Mesenchymal stem cell (in vitro differentiated cells and primary cell): Measurements from ENCODE around the gene SLC15A1.
A peak's percentile ranks its signal among the peaks of the same experiment; 100 is the strongest.

Source experiments
- DNase-seq: peaks from one replicate; pipeline ENCODE4 v3.0.0-alpha.2; 2013
- H2AFZ ChIP-seq: one replicate; pipeline ENCODE4 v1.6.1; 2013; ENCODE audit warnings: low read depth, mild to moderate bottlenecking, control low read depth, inconsistent platforms, low read length, moderate library complexity
- H2AK5ac ChIP-seq: 2 replicates; pipeline ENCODE4 v1.6.1; 2013; ENCODE audit warnings: low read length, moderate library complexity, mild to moderate bottlenecking, inconsistent platforms; ENCODE audit not compliant: severe bottlenecking
- H2BK120ac ChIP-seq: one replicate; pipeline ENCODE4 v1.6.1; 2013; ENCODE audit warnings: low read depth, mild to moderate bottlenecking, inconsistent platforms, low read length, moderate library complexity
- H2BK12ac ChIP-seq, 2 experiments: one replicate each; pipeline ENCODE4 v1.6.1; 2013; ENCODE audit warnings: inconsistent platforms in 2 of 2, low read length in 2 of 2, mild to moderate bottlenecking in 2 of 2, moderate library complexity in 2 of 2, control low read depth in 1 of 2
- H2BK15ac ChIP-seq: one replicate; pipeline ENCODE4 v1.6.1; 2013; ENCODE audit warnings: mild to moderate bottlenecking, low read depth, inconsistent platforms; ENCODE audit not compliant: poor library complexity, severe bottlenecking
- H2BK5ac ChIP-seq: 2 replicates; pipeline ENCODE4 v1.6.1; 2013; ENCODE audit warnings: low read depth, mild to moderate bottlenecking, low read length, control low read depth, inconsistent platforms; ENCODE audit not compliant: poor library complexity, severe bottlenecking
- H3K14ac ChIP-seq, 2 experiments: one replicate each; pipeline ENCODE4 v1.6.1; 2013; ENCODE audit warnings: inconsistent platforms in 2 of 2, low read length in 2 of 2, control low read depth in 1 of 2, mild to moderate bottlenecking in 1 of 2, moderate library complexity in 1 of 2
- H3K18ac ChIP-seq, 2 experiments: one replicate each; pipeline ENCODE4 v1.6.1; 2013; ENCODE audit warnings: inconsistent platforms in 2 of 2, low read length in 2 of 2, control low read depth in 1 of 2, low read depth in 1 of 2, mild to moderate bottlenecking in 1 of 2
- H3K23ac ChIP-seq, 2 experiments: one replicate each; pipeline ENCODE4 v1.6.1; 2013; ENCODE audit warnings: inconsistent platforms in 2 of 2, low read length in 2 of 2, mild to moderate bottlenecking in 2 of 2, moderate library complexity in 2 of 2, control low read depth in 1 of 2
- H3K27ac ChIP-seq: 2 replicates; pipeline ENCODE4 v1.5.1; 2013; ENCODE audit warnings: mild to moderate bottlenecking, moderate library complexity, low read length, control low read depth, inconsistent platforms; ENCODE audit not compliant: poor library complexity, severe bottlenecking
- H3K27me3 ChIP-seq, 2 experiments: 2 replicates each; pipeline versions ENCODE4 v1.6.1 to v1.7.0; 2013; ENCODE audit warnings: low read length in 2 of 2, mild to moderate bottlenecking in 2 of 2, moderate library complexity in 2 of 2, control low read depth in 1 of 2, inconsistent platforms in 1 of 2; ENCODE audit not compliant: control insufficient read depth in 1 of 2, insufficient read depth in 1 of 2
- H3K36me3 ChIP-seq, 2 experiments: 2 replicates each; pipeline versions ENCODE4 v1.6.1 to v1.7.0; 2013; ENCODE audit warnings: low read length in 2 of 2, control low read depth in 1 of 2, inconsistent platforms in 1 of 2, low read depth in 1 of 2, mild to moderate bottlenecking in 1 of 2; ENCODE audit not compliant: insufficient read depth in 2 of 2, control insufficient read depth in 1 of 2
- H3K4ac ChIP-seq, 2 experiments: one replicate each; pipeline ENCODE4 v1.6.1; 2013; ENCODE audit warnings: inconsistent platforms in 2 of 2, low read length in 2 of 2, mild to moderate bottlenecking in 2 of 2, moderate library complexity in 2 of 2, control low read depth in 1 of 2, low read depth in 1 of 2
- H3K4me1 ChIP-seq: 2 replicates; pipeline ENCODE4 v1.6.1; 2013; ENCODE audit warnings: low read depth, low read length, control low read depth; ENCODE audit not compliant: control insufficient read depth, insufficient read depth
- H3K4me2 ChIP-seq: 2 replicates; pipeline ENCODE4 v1.6.1; 2013; ENCODE audit warnings: low read length, mild to moderate bottlenecking, inconsistent platforms; ENCODE audit not compliant: poor library complexity, severe bottlenecking
- H3K4me3 ChIP-seq, 2 experiments: 2 replicates each; pipeline versions ENCODE4 v1.5.1 to v1.7.0; 2013; ENCODE audit warnings: low read length in 2 of 2, mild to moderate bottlenecking in 2 of 2, control low read depth in 1 of 2, low read depth in 1 of 2; ENCODE audit not compliant: insufficient read depth in 1 of 2
- H3K79me1 ChIP-seq: replicated peaks from 2 replicates; pipeline ENCODE4 v1.6.1; 2013; ENCODE audit warnings: mild to moderate bottlenecking, control low read depth, low read length, inconsistent platforms; ENCODE audit not compliant: poor library complexity, severe bottlenecking
- H3K9ac ChIP-seq: 2 replicates; pipeline ENCODE4 v1.7.0; 2013; ENCODE audit warnings: mild to moderate bottlenecking, low read length, moderate library complexity
- H3K9me3 ChIP-seq: 2 replicates; pipeline ENCODE4 v1.7.0; 2013; ENCODE audit warnings: mild to moderate bottlenecking, low read length; ENCODE audit not compliant: control insufficient read depth
- H4K8ac ChIP-seq: one replicate; pipeline ENCODE4 v1.6.1; 2013; ENCODE audit warnings: inconsistent platforms, mild to moderate bottlenecking, low read length, moderate library complexity
- H4K91ac ChIP-seq: one replicate; pipeline ENCODE4 v1.6.1; 2013; ENCODE audit warnings: mild to moderate bottlenecking, low read length, inconsistent platforms
- WGBS: methylation state at CpG from one replicate; pipeline ENCODE4 v1.1.7; 2013; ENCODE audit warnings: mixed read lengths; 5-methylcytosine and 5-hydroxymethylcytosine counted together

Gene SLC15A1

DNA sequence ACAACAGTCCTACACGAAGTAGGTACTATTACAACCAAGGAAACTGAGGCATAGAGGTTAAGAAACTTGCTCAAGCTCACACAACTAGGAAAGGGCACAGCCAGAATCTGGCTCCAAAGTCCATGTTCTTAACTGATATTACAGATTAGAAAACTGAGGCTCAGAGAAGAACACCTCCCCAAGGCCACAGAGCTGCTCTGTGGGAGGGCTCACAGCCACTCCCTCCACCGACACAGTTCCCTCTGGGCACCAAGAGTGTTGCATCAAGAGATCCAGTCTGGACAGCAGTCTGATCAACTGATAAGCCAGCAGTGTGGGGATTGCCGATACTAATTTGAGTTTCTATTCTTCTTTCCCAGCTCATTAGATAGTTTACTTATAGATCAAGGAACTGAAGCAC, 29.5 kb downstream of the SLC15A1 start:
- WGBS, result 78% methylated on average over 3 of the region's 3 CpGs
- Histone ChIP-seq H4K8ac (no peak overlapping the region), H3K18ac (no peak overlapping the region), H3K27ac (no peak overlapping the region), H2BK5ac (no peak overlapping the region), H3K36me3 (no peaks in the 10 kb centered on the region), H2BK12ac (no peak overlapping the region), H4K91ac (no peak overlapping the region), H3K27me3 (peaks cover 4 to 20% of the 10 kb centered on the region in 2 experiments), H3K4me1 (peaks cover 1% of the 10 kb centered on the region), H2BK15ac (no peak overlapping the region), H3K9me3 (no peaks in the 10 kb centered on the region), H2BK120ac (no peak overlapping the region), H3K4me2 (no peak overlapping the region), H3K4ac (no peak overlapping the region), H2AK5ac (no peak overlapping the region), H3K23ac (no peak overlapping the region), H3K4me3 (no peak overlapping the region), H3K9ac (no peak overlapping the region), H3K14ac (no peak overlapping the region), H2AFZ (no peak overlapping the region), H3K79me1 (no peaks in the 10 kb centered on the region)
- no peak for DNase-seq

DNA sequence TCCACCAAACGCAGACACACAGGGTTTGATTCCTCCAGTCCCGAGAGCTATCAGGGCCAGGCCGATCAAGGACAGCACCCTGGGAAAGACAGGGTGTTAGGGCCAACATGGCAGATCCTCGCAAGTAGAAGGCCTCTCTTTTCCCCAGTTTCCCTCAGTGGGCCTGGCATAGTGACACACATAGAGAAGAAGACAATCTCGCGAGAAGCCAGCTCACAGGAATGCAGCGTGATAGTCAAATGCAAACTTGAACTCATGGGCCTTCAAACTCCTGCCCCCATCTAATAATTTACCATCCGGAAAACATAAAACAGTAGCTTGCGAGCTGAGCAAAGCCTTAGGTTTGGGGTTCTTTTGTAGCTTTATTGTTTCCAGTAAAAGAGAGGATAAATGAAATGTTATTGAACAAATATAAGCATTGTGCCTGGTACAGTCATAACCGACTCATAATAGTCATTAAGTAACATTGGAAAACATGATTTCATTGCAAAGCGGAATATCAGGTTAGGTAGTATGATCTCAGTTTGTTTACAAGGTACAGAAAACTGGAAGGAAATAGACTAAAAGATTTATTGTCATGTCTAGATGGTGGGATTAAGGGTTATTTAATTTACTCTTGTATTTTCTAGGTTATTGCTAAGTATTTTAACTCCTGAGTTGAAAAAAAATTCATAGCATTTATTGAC, 30.5 kb downstream of the SLC15A1 start:
- peaks cover 4 to 19% of the 10 kb centered on the region in 2 experiments for H3K27me3 ChIP-seq
- no peak overlapping the region for H3K27ac ChIP-seq
- H2BK5ac ChIP-seq, result no peak overlapping the region
- H3K23ac ChIP-seq, result no peak overlapping the region
- no peak overlapping the region for H4K8ac ChIP-seq
- no peak overlapping the region for H3K14ac ChIP-seq
- 91% methylated on average over 11 of the region's 11 CpGs for WGBS
- H3K9ac ChIP-seq, result no peak overlapping the region
- no peak overlapping the region for H2AFZ ChIP-seq
- H3K18ac ChIP-seq, result no peak overlapping the region
- H3K36me3 ChIP-seq, result no peaks in the 10 kb centered on the region
- no peak overlapping the region for H2BK15ac ChIP-seq
- no peak overlapping the region for H2BK12ac ChIP-seq
- H4K91ac ChIP-seq, result no peak overlapping the region
- H2BK120ac ChIP-seq, result no peak overlapping the region
- DNase-seq, result no peak
- H2AK5ac ChIP-seq, result no peak overlapping the region
- H3K4me3 ChIP-seq, result no peak overlapping the region
- H3K4ac ChIP-seq, result no peak overlapping the region
- H3K79me1 ChIP-seq, result no peaks in the 10 kb centered on the region
- H3K4me2 ChIP-seq, result no peak overlapping the region
- H3K4me1 ChIP-seq, result peaks cover 3% of the 10 kb centered on the region
- H3K9me3 ChIP-seq, result no peaks in the 10 kb centered on the region

DNA sequence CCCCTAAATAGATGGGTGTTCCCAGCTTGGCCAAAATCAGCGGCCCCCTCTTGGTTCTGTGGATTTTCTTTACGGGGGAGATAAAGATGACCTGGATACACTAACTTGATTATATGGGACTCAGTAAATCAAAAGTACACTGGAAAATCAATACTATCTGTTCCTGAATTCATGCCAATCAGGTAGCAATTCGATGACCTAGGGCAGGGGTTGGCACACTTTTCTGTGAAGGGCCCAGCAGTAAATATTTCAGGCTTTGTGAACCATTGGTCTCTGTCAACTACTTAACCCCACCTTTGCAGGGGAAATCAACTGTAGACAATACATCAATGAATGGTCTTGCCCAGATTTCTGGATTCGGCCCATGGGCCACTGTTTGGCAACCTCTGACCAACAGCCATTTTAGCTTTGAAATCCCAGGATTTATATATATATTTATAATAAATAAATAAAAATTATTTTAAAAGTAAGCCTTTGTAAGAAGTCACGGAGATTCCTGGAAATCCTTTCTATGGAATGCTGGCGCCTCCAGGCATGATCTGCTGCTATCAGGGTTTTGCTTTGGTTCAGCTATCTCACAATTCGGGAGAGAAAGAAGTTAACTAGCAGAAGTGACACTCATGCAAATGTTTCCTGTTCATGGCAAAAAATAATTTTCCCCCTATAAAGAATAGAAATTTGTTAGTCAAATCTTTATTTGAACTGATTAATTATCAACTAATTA, 32.8 kb downstream of the SLC15A1 start:
- Histone ChIP-seq H3K79me1 (no peaks in the 10 kb centered on the region), H3K4me3 (no peak overlapping the region), H2BK5ac (no peak overlapping the region), H3K23ac (no peak overlapping the region), H3K14ac (no peak overlapping the region), H2AFZ (no peak overlapping the region), H3K27ac (no peak overlapping the region), H2AK5ac (no peak overlapping the region), H2BK12ac (no peak overlapping the region), H3K36me3 (no peaks in the 10 kb centered on the region), H3K4me1 (peaks cover 5% of the 10 kb centered on the region), H4K8ac (no peak overlapping the region), H2BK15ac (no peak overlapping the region), H3K9me3 (no peaks in the 10 kb centered on the region), H3K4me2 (no peak overlapping the region), H3K4ac (no peak overlapping the region), H3K18ac (no peak overlapping the region), H2BK120ac (no peak overlapping the region), H3K9ac (no peak overlapping the region), H3K27me3 (peaks cover 0 to 7% of the 10 kb centered on the region in 2 experiments), H4K91ac (no peak overlapping the region)
- DNase-seq, result no peak
- WGBS, result 83% methylated on average over 3 of the region's 7 CpGs

DNA sequence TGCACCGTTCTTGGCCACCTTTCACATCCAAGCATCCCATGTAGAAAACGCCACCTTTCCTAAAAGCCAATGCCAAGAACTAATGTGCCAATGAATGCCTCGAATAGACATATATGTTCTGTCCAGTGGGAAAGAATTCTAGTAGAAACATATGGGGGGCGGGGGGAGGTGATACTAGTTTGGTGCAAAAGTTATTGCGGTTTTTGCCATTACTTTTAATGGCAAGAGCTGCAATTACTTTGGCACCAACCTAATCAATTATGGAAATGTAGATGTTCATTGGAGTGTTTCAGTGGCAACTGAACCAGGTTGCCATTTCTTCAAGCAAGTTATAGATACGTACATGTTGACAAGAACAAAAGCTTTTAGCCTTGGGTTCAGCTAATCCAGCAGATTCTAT, 34.6 kb downstream of the SLC15A1 start:
- H3K9ac ChIP-seq, result no peak overlapping the region
- peak overlapping the region; percentile 86 for H3K27ac ChIP-seq
- no peak overlapping the region for H2AFZ ChIP-seq
- H3K4me1 ChIP-seq, result peaks cover 3% of the 10 kb centered on the region
- no peak overlapping the region for H3K4me3 ChIP-seq
- DNase-seq, result no peak
- H3K36me3 ChIP-seq, result no peaks in the 10 kb centered on the region
- H3K4ac ChIP-seq, result no peak overlapping the region
- no peak overlapping the region for H4K8ac ChIP-seq
- no peak overlapping the region for H3K4me2 ChIP-seq
- peak overlapping the region; percentile 67 for H2AK5ac ChIP-seq
- peaks cover 0 to 4% of the 10 kb centered on the region in 2 experiments for H3K27me3 ChIP-seq
- H4K91ac ChIP-seq, result no peak overlapping the region
- no peak overlapping the region for H2BK120ac ChIP-seq
- no peak overlapping the region for H2BK12ac ChIP-seq
- H3K9me3 ChIP-seq, result no peaks in the 10 kb centered on the region
- 90% methylated on average over 4 of the region's 6 CpGs for WGBS
- no peak overlapping the region for H2BK15ac ChIP-seq
- H3K18ac ChIP-seq, result no peak overlapping the region
- H3K23ac ChIP-seq, result no peak overlapping the region
- H3K14ac ChIP-seq, result no peak overlapping the region
- no peak overlapping the region for H2BK5ac ChIP-seq
- no peaks in the 10 kb centered on the region for H3K79me1 ChIP-seq
